GM23338 (cell line): ENCODE results near the gene BIRC3. TPM values are rescaled to one million over a fixed set of nuclear protein-coding genes. Genes with fewer than 3 reads are reported as not detected.

Source experiments
- ATAC-seq: fragments of 200-7000 bp; cut with Tn5 transposase; 3 replicates; pipeline ENCODE4 v1.9.1; 2020
- DNase-seq: peaks from one replicate; pipeline ENCODE4 v3.0.0-alpha.2; 2015; ENCODE audit warnings: low spot score
- H2AFZ ChIP-seq: fragments of 200-600 bp; sonication (generic); 2 replicates; pipeline ENCODE4 v1.8.0; 2016; ENCODE audit warnings: antibody characterized with exemption, mild to moderate bottlenecking, moderate library complexity
- H3F3A ChIP-seq: fragments of 200-600 bp; sonication (generic); replicated peaks from 2 replicates; pipeline ENCODE4 v1.8.0; 2017; ENCODE audit warnings: antibody characterized with exemption, mixed run types, low read depth
- H3K27ac ChIP-seq: fragments of 200-600 bp; sonication (generic); 2 replicates; pipeline ENCODE4 v1.6.1; 2016; ENCODE audit warnings: low read depth
- H3K27me3 ChIP-seq: fragments of 200-600 bp; sonication (generic); 2 replicates; pipeline ENCODE4 v1.8.0; 2016; ENCODE audit warnings: mild to moderate bottlenecking, mixed run types, moderate library complexity; ENCODE audit not compliant: insufficient read depth
- H3K36me3 ChIP-seq: fragments of 200-600 bp; sonication (generic); 2 replicates; pipeline ENCODE4 v1.8.0; 2016; ENCODE audit warnings: mild to moderate bottlenecking; ENCODE audit not compliant: insufficient read depth
- H3K4me1 ChIP-seq: fragments of 200-600 bp; sonication (generic); 2 replicates; pipeline ENCODE4 v1.8.0; 2016; ENCODE audit warnings: mild to moderate bottlenecking, moderate library complexity; ENCODE audit not compliant: insufficient read depth
- H3K4me2 ChIP-seq: fragments of 200-600 bp; sonication (generic); 2 replicates; pipeline ENCODE4 v1.7.1; 2017; ENCODE audit warnings: mixed run types
- H3K4me3 ChIP-seq: fragments of 200-600 bp; sonication (generic); 2 replicates; pipeline ENCODE4 v1.6.1; 2016; ENCODE audit warnings: mixed run types
- H3K79me2 ChIP-seq: fragments of 200-600 bp; sonication (generic); replicated peaks from 2 replicates; pipeline ENCODE4 v1.8.0; 2017; ENCODE audit warnings: mild to moderate bottlenecking; ENCODE audit not compliant: insufficient read depth
- H3K9me2 ChIP-seq: fragments of 200-600 bp; sonication (generic); 2 replicates; pipeline ENCODE4 v1.8.0; 2017; ENCODE audit not compliant: insufficient read depth
- H4K20me1 ChIP-seq: fragments of 200-600 bp; sonication (generic); replicated peaks from 2 replicates; pipeline ENCODE4 v1.8.0; 2017; ENCODE audit warnings: mild to moderate bottlenecking; ENCODE audit not compliant: insufficient read depth
- H3K27ac Mint-ChIP-seq: 2 replicates; pipeline ENCODE4 v1.8.0; 2020; ENCODE audit warnings: inconsistent platforms, mild to moderate bottlenecking, moderate library complexity, mixed read lengths
- H3K27me3 Mint-ChIP-seq: 3 replicates; pipeline ENCODE4 v1.8.0; 2022; ENCODE audit warnings: low read depth, mild to moderate bottlenecking, moderate library complexity, mixed read lengths, inconsistent platforms; ENCODE audit not compliant: insufficient read depth, poor library complexity
- H3K36me3 Mint-ChIP-seq: 3 replicates; pipeline ENCODE4 v1.8.0; 2021; ENCODE audit warnings: low read depth, mild to moderate bottlenecking, inconsistent platforms, moderate library complexity, mixed read lengths
- H3K4me1 Mint-ChIP-seq: 3 replicates; pipeline ENCODE4 v1.8.0; 2020; ENCODE audit warnings: mild to moderate bottlenecking, inconsistent platforms, mixed read lengths
- H3K4me3 Mint-ChIP-seq: 3 replicates; pipeline ENCODE4 v1.8.0; 2021; ENCODE audit warnings: moderate library complexity, mild to moderate bottlenecking, inconsistent platforms, mixed read lengths
- H3K9me3 Mint-ChIP-seq: 3 replicates; pipeline ENCODE4 v1.8.0; 2020; ENCODE audit warnings: moderate library complexity, mild to moderate bottlenecking, inconsistent platforms, mixed read lengths
- CREB1 ChIP-seq: fragments of 250-450 bp; sonication (Bioruptor Pico); IDR thresholded peaks from 2 replicates; pipeline ENCODE4 v1.5.0; 2020; ENCODE audit warnings: low read depth, mild to moderate bottlenecking, moderate library complexity
- EZH2 ChIP-seq: fragments of 200-600 bp; sonication (generic); IDR thresholded peaks from one replicate; pipeline ENCODE4 v1.8.0; 2017; ENCODE audit warnings: antibody characterized with exemption, mild to moderate bottlenecking, low read depth; ENCODE audit not compliant: unreplicated experiment
- EZH2phosphoT487 ChIP-seq: fragments of 200-600 bp; sonication (generic); IDR thresholded peaks from one replicate; pipeline ENCODE4 v1.8.1; 2018; ENCODE audit warnings: antibody characterized with exemption; ENCODE audit not compliant: unreplicated experiment
- JUNB ChIP-seq: IDR thresholded peaks from one replicate; pipeline ENCODE4 v1.6.1; 2016; ENCODE audit warnings: antibody characterized with exemption; ENCODE audit not compliant: unreplicated experiment
- NANOG ChIP-seq: IDR thresholded peaks from 2 replicates; pipeline ENCODE4 v1.6.1; 2016; ENCODE audit warnings: antibody characterized with exemption, borderline replicate concordance
- POLR2AphosphoS5 ChIP-seq: IDR thresholded peaks from 2 replicates; pipeline ENCODE4 v1.6.1; 2016; ENCODE audit warnings: antibody characterized with exemption, low read depth
- ZNF114 ChIP-seq: fragments of 250-450 bp; sonication (Bioruptor Pico); IDR thresholded peaks from 2 replicates; pipeline ENCODE4 v1.5.0; 2020; ENCODE audit warnings: mild to moderate bottlenecking, moderate library complexity
- ZNF331 ChIP-seq: fragments of 250-450 bp; sonication (Bioruptor Pico); IDR thresholded peaks from 2 replicates; pipeline ENCODE4 v1.5.0; 2020; ENCODE audit warnings: low read depth, mild to moderate bottlenecking, moderate library complexity
- polyA plus RNA-seq: library from polyadenylated mRNA; unstranded; fragments of >200 nt; fragmentation: Nextera tagmentation; extraction: Ambion mirVana; gene quantifications from 2 replicates; pipeline ENCODE4 v1.2.1, GENCODE V29; 2016
- total RNA-seq: library from RNA; depleted of rRNA; stranded (reverse); fragments of >200 nt; shearing (Covaris generic); gene quantifications from 2 replicates; pipeline ENCODE4 v1.2.3, GENCODE V29; 2014
- TF ChIP-seq, protein P1 (sequence below), 2 experiments: fragments of 200-600 bp in 1 of 2; sonication (generic) in 1 of 2; conservative IDR thresholded peaks; 2 replicates each; pipeline versions ENCODE4 v1.5.1 to v1.6.1; 2016 to 2017; ENCODE audit warnings: antibody characterized with exemption in 2 of 2, low read depth in 2 of 2, mild to moderate bottlenecking in 2 of 2, moderate library complexity in 1 of 2
- TF ChIP-seq, protein P2 (sequence below): IDR thresholded peaks from 2 replicates; pipeline ENCODE4 v1.6.1; 2016; ENCODE audit warnings: antibody characterized with exemption
- TF ChIP-seq, protein P3 (sequence below): fragments of 250-450 bp; sonication (Bioruptor Pico); IDR thresholded peaks from 2 replicates; pipeline ENCODE4 v1.5.0; 2020; ENCODE audit warnings: mild to moderate bottlenecking, moderate library complexity
- TF ChIP-seq, protein P4 (sequence below): IDR thresholded peaks from one replicate; pipeline ENCODE4 v1.6.1; 2018; ENCODE audit warnings: antibody characterized with exemption; ENCODE audit not compliant: unreplicated experiment

BIRC3 gene
- total and polyA plus RNA-seq, 2 experiments from 2014 or later = 0.03 TPM; not detected in 1

DNA sequence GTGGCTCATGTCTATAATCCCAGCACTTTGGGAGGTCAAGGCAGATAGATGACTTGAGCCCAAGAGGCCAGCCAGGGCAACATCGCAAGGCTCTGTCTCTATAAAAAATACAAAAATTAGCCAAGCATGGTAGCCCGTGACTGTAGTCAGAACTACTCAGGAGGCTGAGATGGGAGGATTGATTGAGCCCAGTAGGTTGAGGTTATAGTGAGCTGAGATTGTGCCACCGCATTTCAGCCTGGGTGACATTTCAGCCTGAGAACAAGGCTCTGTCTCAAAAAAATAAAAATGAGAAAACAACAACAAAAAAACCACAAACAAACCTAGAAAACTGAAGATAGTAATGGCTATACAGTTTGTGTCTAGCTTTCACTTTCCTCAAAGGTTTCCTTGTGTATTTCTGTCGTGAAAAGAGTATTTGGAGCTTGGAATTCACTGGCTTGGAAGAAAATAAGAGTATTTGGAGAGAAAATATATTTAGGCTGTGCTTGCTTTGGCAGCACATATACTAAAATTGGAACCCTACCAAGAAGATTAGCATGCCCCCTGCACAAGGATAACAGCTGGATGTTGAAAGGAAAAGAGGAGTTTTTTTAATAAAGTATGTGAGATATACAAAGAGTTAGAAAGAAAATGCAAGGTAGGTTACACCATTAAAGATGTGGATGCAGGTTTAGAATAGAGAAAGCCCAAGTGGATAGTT lies 3.9 kb upstream of the BIRC3 start (continued):
- TF ChIP-seq, protein P1, sequence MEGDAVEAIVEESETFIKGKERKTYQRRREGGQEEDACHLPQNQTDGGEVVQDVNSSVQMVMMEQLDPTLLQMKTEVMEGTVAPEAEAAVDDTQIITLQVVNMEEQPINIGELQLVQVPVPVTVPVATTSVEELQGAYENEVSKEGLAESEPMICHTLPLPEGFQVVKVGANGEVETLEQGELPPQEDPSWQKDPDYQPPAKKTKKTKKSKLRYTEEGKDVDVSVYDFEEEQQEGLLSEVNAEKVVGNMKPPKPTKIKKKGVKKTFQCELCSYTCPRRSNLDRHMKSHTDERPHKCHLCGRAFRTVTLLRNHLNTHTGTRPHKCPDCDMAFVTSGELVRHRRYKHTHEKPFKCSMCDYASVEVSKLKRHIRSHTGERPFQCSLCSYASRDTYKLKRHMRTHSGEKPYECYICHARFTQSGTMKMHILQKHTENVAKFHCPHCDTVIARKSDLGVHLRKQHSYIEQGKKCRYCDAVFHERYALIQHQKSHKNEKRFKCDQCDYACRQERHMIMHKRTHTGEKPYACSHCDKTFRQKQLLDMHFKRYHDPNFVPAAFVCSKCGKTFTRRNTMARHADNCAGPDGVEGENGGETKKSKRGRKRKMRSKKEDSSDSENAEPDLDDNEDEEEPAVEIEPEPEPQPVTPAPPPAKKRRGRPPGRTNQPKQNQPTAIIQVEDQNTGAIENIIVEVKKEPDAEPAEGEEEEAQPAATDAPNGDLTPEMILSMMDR (conservative IDR thresholded peaks at IDR 0.05; ENCODE audit: low read depth in 2 of 2) = no peak
- TF ChIP-seq ZNF331 (CRISPR knock-in tag) = no peak

DNA sequence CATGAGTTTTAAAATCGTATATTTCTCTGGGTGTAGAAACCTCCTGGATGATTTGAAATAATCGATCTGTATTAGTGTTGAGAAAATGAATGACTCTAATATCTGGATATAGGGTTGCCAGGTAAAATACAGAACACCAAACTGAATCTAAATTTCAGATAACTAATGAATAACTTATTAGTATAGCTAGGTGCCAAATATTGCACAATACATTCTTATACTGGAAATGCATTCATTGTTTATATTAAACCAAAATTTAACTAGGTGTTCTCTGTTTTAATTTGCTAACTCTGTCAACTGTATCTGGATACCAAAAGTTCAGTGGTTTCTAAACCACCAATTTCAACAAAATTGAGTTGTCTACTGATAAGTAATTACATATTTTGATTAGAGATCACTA lies 2.5 kb upstream of the BIRC3 start:
- no peak overlapping the region for H3K4me3 Mint-ChIP-seq
- DNase-seq (no peak), ATAC-seq (no peak)
- peak overlapping the region; percentile 38; the same call in 1 of the 2 replicates for H2AFZ ChIP-seq
- no peaks in the 10 kb centered on the region for H3K36me3 ChIP-seq
- H3K27ac Mint-ChIP-seq = no peak overlapping the region
- no peaks in the 10 kb centered on the region for H3K4me1 ChIP-seq
- H3K27me3 Mint-ChIP-seq = peaks cover 10% of the 10 kb centered on the region
- no peak overlapping the region for H3K4me3 ChIP-seq
- no peaks in the 10 kb centered on the region for H3K9me2 ChIP-seq
- H3K4me2 ChIP-seq = no peak overlapping the region
- H3K4me1 Mint-ChIP-seq = peaks cover 8% of the 10 kb centered on the region
- no peak overlapping the region for H3K27ac ChIP-seq
- H3K79me2 ChIP-seq = no peaks in the 10 kb centered on the region
- no peaks in the 10 kb centered on the region for H3F3A ChIP-seq
- H3K27me3 ChIP-seq = peaks cover 4% of the 10 kb centered on the region; the same call in 1 of the 2 replicates
- H3K9me3 Mint-ChIP-seq = no peaks in the 10 kb centered on the region; the same call in 2 of the 3 replicates
- no peaks in the 10 kb centered on the region for H3K36me3 Mint-ChIP-seq
- H4K20me1 ChIP-seq = no peaks in the 10 kb centered on the region
- TF ChIP-seq, protein P2, sequence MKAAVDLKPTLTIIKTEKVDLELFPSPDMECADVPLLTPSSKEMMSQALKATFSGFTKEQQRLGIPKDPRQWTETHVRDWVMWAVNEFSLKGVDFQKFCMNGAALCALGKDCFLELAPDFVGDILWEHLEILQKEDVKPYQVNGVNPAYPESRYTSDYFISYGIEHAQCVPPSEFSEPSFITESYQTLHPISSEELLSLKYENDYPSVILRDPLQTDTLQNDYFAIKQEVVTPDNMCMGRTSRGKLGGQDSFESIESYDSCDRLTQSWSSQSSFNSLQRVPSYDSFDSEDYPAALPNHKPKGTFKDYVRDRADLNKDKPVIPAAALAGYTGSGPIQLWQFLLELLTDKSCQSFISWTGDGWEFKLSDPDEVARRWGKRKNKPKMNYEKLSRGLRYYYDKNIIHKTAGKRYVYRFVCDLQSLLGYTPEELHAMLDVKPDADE = no peak
- no peak for TF ChIP-seq EZH2phosphoT487
- TF ChIP-seq, protein P3, sequence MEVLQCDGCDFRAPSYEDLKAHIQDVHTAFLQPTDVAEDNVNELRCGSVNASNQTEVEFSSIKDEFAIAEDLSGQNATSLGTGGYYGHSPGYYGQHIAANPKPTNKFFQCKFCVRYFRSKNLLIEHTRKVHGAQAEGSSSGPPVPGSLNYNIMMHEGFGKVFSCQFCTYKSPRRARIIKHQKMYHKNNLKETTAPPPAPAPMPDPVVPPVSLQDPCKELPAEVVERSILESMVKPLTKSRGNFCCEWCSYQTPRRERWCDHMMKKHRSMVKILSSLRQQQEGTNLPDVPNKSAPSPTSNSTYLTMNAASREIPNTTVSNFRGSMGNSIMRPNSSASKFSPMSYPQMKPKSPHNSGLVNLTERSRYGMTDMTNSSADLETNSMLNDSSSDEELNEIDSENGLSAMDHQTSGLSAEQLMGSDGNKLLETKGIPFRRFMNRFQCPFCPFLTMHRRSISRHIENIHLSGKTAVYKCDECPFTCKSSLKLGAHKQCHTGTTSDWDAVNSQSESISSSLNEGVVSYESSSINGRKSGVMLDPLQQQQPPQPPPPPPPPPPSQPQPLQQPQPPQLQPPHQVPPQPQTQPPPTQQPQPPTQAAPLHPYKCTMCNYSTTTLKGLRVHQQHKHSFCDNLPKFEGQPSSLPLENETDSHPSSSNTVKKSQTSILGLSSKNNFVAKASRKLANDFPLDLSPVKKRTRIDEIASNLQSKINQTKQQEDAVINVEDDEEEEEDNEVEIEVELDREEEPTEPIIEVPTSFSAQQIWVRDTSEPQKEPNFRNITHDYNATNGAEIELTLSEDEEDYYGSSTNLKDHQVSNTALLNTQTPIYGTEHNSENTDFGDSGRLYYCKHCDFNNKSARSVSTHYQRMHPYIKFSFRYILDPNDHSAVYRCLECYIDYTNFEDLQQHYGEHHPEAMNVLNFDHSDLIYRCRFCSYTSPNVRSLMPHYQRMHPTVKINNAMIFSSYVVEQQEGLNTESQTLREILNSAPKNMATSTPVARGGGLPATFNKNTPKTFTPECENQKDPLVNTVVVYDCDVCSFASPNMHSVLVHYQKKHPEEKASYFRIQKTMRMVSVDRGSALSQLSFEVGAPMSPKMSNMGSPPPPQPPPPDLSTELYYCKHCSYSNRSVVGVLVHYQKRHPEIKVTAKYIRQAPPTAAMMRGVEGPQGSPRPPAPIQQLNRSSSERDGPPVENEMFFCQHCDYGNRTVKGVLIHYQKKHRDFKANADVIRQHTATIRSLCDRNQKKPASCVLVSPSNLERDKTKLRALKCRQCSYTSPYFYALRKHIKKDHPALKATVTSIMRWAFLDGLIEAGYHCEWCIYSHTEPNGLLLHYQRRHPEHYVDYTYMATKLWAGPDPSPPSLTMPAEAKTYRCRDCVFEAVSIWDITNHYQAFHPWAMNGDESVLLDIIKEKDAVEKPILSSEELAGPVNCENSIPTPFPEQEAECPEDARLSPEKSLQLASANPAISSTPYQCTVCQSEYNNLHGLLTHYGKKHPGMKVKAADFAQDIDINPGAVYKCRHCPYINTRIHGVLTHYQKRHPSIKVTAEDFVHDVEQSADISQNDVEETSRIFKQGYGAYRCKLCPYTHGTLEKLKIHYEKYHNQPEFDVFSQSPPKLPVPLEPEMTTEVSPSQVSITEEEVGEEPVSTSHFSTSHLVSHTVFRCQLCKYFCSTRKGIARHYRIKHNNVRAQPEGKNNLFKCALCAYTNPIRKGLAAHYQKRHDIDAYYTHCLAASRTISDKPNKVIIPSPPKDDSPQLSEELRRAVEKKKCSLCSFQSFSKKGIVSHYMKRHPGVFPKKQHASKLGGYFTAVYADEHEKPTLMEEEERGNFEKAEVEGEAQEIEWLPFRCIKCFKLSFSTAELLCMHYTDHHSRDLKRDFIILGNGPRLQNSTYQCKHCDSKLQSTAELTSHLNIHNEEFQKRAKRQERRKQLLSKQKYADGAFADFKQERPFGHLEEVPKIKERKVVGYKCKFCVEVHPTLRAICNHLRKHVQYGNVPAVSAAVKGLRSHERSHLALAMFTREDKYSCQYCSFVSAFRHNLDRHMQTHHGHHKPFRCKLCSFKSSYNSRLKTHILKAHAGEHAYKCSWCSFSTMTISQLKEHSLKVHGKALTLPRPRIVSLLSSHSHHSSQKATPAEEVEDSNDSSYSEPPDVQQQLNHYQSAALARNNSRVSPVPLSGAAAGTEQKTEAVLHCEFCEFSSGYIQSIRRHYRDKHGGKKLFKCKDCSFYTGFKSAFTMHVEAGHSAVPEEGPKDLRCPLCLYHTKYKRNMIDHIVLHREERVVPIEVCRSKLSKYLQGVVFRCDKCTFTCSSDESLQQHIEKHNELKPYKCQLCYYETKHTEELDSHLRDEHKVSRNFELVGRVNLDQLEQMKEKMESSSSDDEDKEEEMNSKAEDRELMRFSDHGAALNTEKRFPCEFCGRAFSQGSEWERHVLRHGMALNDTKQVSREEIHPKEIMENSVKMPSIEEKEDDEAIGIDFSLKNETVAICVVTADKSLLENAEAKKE (CRISPR knock-in tag) = no peak
- TF ChIP-seq JUNB = no peak
- no peak for TF ChIP-seq NANOG
- no peak for TF ChIP-seq EZH2
- TF ChIP-seq ZNF331 (CRISPR knock-in tag) = no peak
- TF ChIP-seq POLR2AphosphoS5 = no peak
- TF ChIP-seq, protein P4, sequence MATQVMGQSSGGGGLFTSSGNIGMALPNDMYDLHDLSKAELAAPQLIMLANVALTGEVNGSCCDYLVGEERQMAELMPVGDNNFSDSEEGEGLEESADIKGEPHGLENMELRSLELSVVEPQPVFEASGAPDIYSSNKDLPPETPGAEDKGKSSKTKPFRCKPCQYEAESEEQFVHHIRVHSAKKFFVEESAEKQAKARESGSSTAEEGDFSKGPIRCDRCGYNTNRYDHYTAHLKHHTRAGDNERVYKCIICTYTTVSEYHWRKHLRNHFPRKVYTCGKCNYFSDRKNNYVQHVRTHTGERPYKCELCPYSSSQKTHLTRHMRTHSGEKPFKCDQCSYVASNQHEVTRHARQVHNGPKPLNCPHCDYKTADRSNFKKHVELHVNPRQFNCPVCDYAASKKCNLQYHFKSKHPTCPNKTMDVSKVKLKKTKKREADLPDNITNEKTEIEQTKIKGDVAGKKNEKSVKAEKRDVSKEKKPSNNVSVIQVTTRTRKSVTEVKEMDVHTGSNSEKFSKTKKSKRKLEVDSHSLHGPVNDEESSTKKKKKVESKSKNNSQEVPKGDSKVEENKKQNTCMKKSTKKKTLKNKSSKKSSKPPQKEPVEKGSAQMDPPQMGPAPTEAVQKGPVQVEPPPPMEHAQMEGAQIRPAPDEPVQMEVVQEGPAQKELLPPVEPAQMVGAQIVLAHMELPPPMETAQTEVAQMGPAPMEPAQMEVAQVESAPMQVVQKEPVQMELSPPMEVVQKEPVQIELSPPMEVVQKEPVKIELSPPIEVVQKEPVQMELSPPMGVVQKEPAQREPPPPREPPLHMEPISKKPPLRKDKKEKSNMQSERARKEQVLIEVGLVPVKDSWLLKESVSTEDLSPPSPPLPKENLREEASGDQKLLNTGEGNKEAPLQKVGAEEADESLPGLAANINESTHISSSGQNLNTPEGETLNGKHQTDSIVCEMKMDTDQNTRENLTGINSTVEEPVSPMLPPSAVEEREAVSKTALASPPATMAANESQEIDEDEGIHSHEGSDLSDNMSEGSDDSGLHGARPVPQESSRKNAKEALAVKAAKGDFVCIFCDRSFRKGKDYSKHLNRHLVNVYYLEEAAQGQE = no peak
- TF ChIP-seq ZNF114 (CRISPR knock-in tag) = no peak
- TF ChIP-seq CREB1 (CRISPR knock-in tag) = no peak
